ENCODE data around the gene ANKLE2.
A peak's percentile ranks its signal among the peaks of the same experiment; 100 is the strongest.
"Not testable (repeated sequence)": the region's sequence is repeated elsewhere in the genome, so short reads cannot be mapped to it uniquely, and the experiment has no call there.

ANKLE2 gene

GRCh38 chr12:132779781-132780353, 18.2 kb upstream of the ANKLE2 start:
- Histone ChIP-seq H3K4me3 (no peak overlapping the region), H3K9ac (no peak overlapping the region), H4K20me1 (peaks cover 40% of the 10 kb centered on the region), H3K27ac (no peak overlapping the region), H3K27me3 (no peaks in the 10 kb centered on the region), H3K4me2 (no peak overlapping the region), H3K36me3 (peaks cover 100% of the 10 kb centered on the region), H3K4me1 (peaks cover 3% of the 10 kb centered on the region), H3K9me3 (no peaks in the 10 kb centered on the region)
- TF ChIP-seq Cebpa-rat (IDR thresholded peaks at IDR 0.05): no peak

GRCh38 chr12:132777614-132778013, 16.0 kb upstream of the ANKLE2 start:
- H3K36me3 ChIP-seq: peaks cover 100% of the 10 kb centered on the region
- no peak overlapping the region for H3K4me2 ChIP-seq
- no peak for TF ChIP-seq Cebpa-rat (IDR thresholded peaks at IDR 0.05)
- H3K4me1 ChIP-seq: peaks cover 26% of the 10 kb centered on the region
- peaks cover 49% of the 10 kb centered on the region for H4K20me1 ChIP-seq
- H3K27ac ChIP-seq: no peak overlapping the region
- no peaks in the 10 kb centered on the region for H3K27me3 ChIP-seq
- H3K9me3 ChIP-seq: no peaks in the 10 kb centered on the region
- H3K9ac ChIP-seq: no peak overlapping the region
- H3K4me3 ChIP-seq: no peak overlapping the region

- Histone ChIP-seq H3K27me3 (no peaks in the 10 kb centered on the region), H3K4me2 (no peak overlapping the region), H4K20me1 (peaks cover 45% of the 10 kb centered on the region), H3K4me1 (peaks cover 32% of the 10 kb centered on the region), H3K4me3 (no peak overlapping the region), H3K9me3 (no peaks in the 10 kb centered on the region), H3K9ac (no peak overlapping the region), H3K36me3 (peaks cover 98% of the 10 kb centered on the region), H3K27ac (no peak overlapping the region)
- TF ChIP-seq Cebpa-rat (IDR thresholded peaks at IDR 0.05): no peak
Measured at GRCh38 chr12:132776816-132777568, 15.4 kb upstream of the ANKLE2 start.

GRCh38 chr12:132776230-132776625, 14.6 kb upstream of the ANKLE2 start:
- not testable (repeated sequence) for H3K27ac ChIP-seq, H3K4me2 ChIP-seq, H3K9ac ChIP-seq, H3K4me3 ChIP-seq, H3K9me3 ChIP-seq, H3K27me3 ChIP-seq
- Histone ChIP-seq H3K4me1 (peaks cover 39% of the 10 kb centered on the region), H4K20me1 (peaks cover 37% of the 10 kb centered on the region), H3K36me3 (peaks cover 98% of the 10 kb centered on the region)

GRCh38 chr12:132775502-132776229, 14.0 kb upstream of the ANKLE2 start:
- Histone ChIP-seq H3K4me2 (no peak overlapping the region), H3K27me3 (no peaks in the 10 kb centered on the region), H3K36me3 (peaks cover 94% of the 10 kb centered on the region), H3K4me3 (no peak overlapping the region), H3K27ac (no peak overlapping the region), H4K20me1 (peaks cover 36% of the 10 kb centered on the region), H3K4me1 (peaks cover 45% of the 10 kb centered on the region), H3K9ac (0 out of 2 replicates have a peak overlapping the region, but pooled peaks have one; percentile 29), H3K9me3 (no peaks in the 10 kb centered on the region)
- no peak for TF ChIP-seq Cebpa-rat (IDR thresholded peaks at IDR 0.05)

- TF ChIP-seq Cebpa-rat (IDR thresholded peaks at IDR 0.05): no peak
- Histone ChIP-seq H3K9ac (0 out of 2 replicates have a peak overlapping the region, but pooled peaks have one; percentile 29), H3K9me3 (no peaks in the 10 kb centered on the region), H3K27me3 (no peaks in the 10 kb centered on the region), H4K20me1 (peaks cover 36% of the 10 kb centered on the region), H3K36me3 (peaks cover 85% of the 10 kb centered on the region), H3K4me3 (no peak overlapping the region), H3K4me2 (peak overlapping the region; percentile 85), H3K4me1 (peaks cover 54% of the 10 kb centered on the region), H3K27ac (peak overlapping the region; percentile 62)
Measured at GRCh38 chr12:132774646-132775275, 13.1 kb upstream of the ANKLE2 start.

- peak overlapping the region; percentile 11; the same call in 1 of the 2 replicates for H3K4me3 ChIP-seq
- peak overlapping the region; percentile 85 for H3K4me2 ChIP-seq
- H4K20me1 ChIP-seq: peaks cover 36% of the 10 kb centered on the region
- peak overlapping the region; percentile 29; the same call in 1 of the 2 replicates for H3K9ac ChIP-seq
- no peak for TF ChIP-seq Cebpa-rat (IDR thresholded peaks at IDR 0.05)
- peak overlapping the region; percentile 62 for H3K27ac ChIP-seq
- H3K9me3 ChIP-seq: no peaks in the 10 kb centered on the region
- no peaks in the 10 kb centered on the region for H3K27me3 ChIP-seq
- peaks cover 81% of the 10 kb centered on the region for H3K36me3 ChIP-seq
- H3K4me1 ChIP-seq: peaks cover 60% of the 10 kb centered on the region
Measured at GRCh38 chr12:132774159-132774558, 12.5 kb upstream of the ANKLE2 start.

GRCh38 chr12:132773077-132773955, 11.7 kb upstream of the ANKLE2 start:
- peak overlapping the region; percentile 85 for H3K4me2 ChIP-seq
- H3K36me3 ChIP-seq: peaks cover 74% of the 10 kb centered on the region
- peak overlapping the region; percentile 62 for H3K27ac ChIP-seq
- peak overlapping the region; percentile 27; the same call in 1 of the 2 replicates for H3K9ac ChIP-seq
- H3K4me3 ChIP-seq: peak overlapping the region; percentile 11; the same call in 1 of the 2 replicates
- H3K4me1 ChIP-seq: peaks cover 69% of the 10 kb centered on the region
- H4K20me1 ChIP-seq: peaks cover 36% of the 10 kb centered on the region
- TF ChIP-seq Cebpa-rat (IDR thresholded peaks at IDR 0.05): no peak
- no peaks in the 10 kb centered on the region for H3K9me3 ChIP-seq
- no peaks in the 10 kb centered on the region for H3K27me3 ChIP-seq

GRCh38 chr12:132772606-132773005, 11.0 kb upstream of the ANKLE2 start:
- Histone ChIP-seq H3K27ac (peak overlapping the region; percentile 85), H3K4me2 (peak overlapping the region; percentile 85)

More at GRCh38 chr12:132772606-132773005, 11.0 kb upstream of the ANKLE2 start:
- TF ChIP-seq Cebpa-rat (IDR thresholded peaks at IDR 0.05): no peak
- Histone ChIP-seq H3K9ac (peak overlapping the region; percentile 27; the same call in 1 of the 2 replicates), H3K4me3 (no peak overlapping the region), H3K9me3 (no peaks in the 10 kb centered on the region), H3K36me3 (peaks cover 67% of the 10 kb centered on the region), H4K20me1 (peaks cover 36% of the 10 kb centered on the region), H3K4me1 (peaks cover 76% of the 10 kb centered on the region), H3K27me3 (no peaks in the 10 kb centered on the region)
